A549 (cell line): Measurements from ENCODE around the gene PRRX2.

Experiments
- CBX2 ChIP-seq: fragments of 200-600 bp; sonication (generic); IDR thresholded peaks from 2 replicates; pipeline ENCODE4 v1.6.1; 2016; ENCODE audit warnings: low read depth, mild to moderate bottlenecking, borderline replicate concordance
- CEBPB ChIP-seq, 2 experiments: fragments of >200 bp in 1 of 2; sonication (Bioruptor Twin) in 1 of 2; formaldehyde crosslinking in 1 of 2; IDR thresholded peaks; 2 replicates each; pipeline ENCODE4 v1.6.1; 2012 to 2016
- EP300 ChIP-seq, 2 experiments: fragments of >200 bp; sonication (Bioruptor Twin); formaldehyde crosslinking; IDR thresholded peaks; 2 replicates in 1 of 2; 3 replicates in 1 of 2; pipeline ENCODE4 v1.6.1; 2016 to 2017
- HOXA7 ChIP-seq: fragments of 250-450 bp; sonication (Bioruptor Pico); IDR thresholded peaks from 2 replicates; pipeline ENCODE4 v1.5.0; 2020; ENCODE audit warnings: mild to moderate bottlenecking, moderate library complexity
- NFE2L2 ChIP-seq: fragments of 150-350 bp; conservative IDR thresholded peaks from 2 replicates; pipeline ENCODE4 v1.6.1; 2014; ENCODE audit warnings: low read length
- POLR2A ChIP-seq: IDR thresholded peaks from 2 replicates; pipeline ENCODE4 v1.6.1; 2012; ENCODE audit warnings: mild to moderate bottlenecking, low read length
- RAD21 ChIP-seq, 2 experiments: fragments of >200 bp in 1 of 2; sonication (Bioruptor Twin) in 1 of 2; formaldehyde crosslinking in 1 of 2; IDR thresholded peaks in 1 of 2; conservative IDR thresholded peaks in 1 of 2; 2 replicates in 1 of 2; 3 replicates in 1 of 2; pipeline ENCODE4 v1.6.1; 2012 to 2018; ENCODE audit warnings: inconsistent platforms in 1 of 2
- RARB ChIP-seq: fragments of 250-450 bp; sonication (Bioruptor Pico); IDR thresholded peaks from 2 replicates; pipeline ENCODE4 v1.8.0; 2021; ENCODE audit warnings: mild to moderate bottlenecking, moderate library complexity
- RCOR1 ChIP-seq: fragments of 150-350 bp; IDR thresholded peaks from 2 replicates; pipeline ENCODE4 v1.6.1; 2014; ENCODE audit warnings: antibody characterized with exemption, low read length, low read depth
- RFX5 ChIP-seq: fragments of 450-650 bp; IDR thresholded peaks from 2 replicates; pipeline ENCODE4 v1.7.1; 2014; ENCODE audit warnings: antibody characterized with exemption, mild to moderate bottlenecking, moderate library complexity
- ZNF302 ChIP-seq: fragments of 250-450 bp; sonication (Bioruptor Pico); IDR thresholded peaks from 2 replicates; pipeline ENCODE4 v1.9.0; 2021; ENCODE audit warnings: inconsistent platforms, mild to moderate bottlenecking, moderate library complexity
- TF ChIP-seq, protein P1 (sequence below): fragments of >200 bp; sonication (Bioruptor Twin); formaldehyde crosslinking; IDR thresholded peaks from 3 replicates; pipeline ENCODE4 v1.5.1; 2016
- TF ChIP-seq, protein P2 (sequence below): fragments of 150-350 bp; IDR thresholded peaks from 2 replicates; pipeline ENCODE4 v1.6.1; 2014; ENCODE audit warnings: low read depth, mild to moderate bottlenecking, low read length
- TF ChIP-seq, protein P3 (sequence below): IDR thresholded peaks from 2 replicates; pipeline ENCODE4 v1.6.1; 2012

DNA sequence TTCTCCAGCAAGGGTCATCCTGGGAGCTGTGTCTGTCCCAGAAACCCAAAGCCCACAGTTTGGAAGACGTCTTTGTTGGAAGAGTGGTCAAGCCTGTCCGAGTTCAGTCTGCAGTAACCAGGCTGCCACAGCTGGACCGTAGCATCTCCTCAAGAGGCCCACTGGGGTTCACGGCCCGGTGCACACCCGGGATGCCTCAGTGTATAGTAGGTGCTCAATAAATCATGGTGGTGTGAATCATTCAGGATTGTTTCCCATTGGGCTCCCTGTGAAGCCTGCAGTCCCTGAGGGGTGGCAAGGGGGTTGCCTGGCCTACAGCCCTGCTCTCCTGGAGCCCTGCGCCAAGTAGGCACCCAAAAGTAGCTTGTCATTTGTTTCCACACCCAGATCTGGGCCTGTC is 10.3 kb upstream of the PRRX2 start:
- TF ChIP-seq, protein P1, sequence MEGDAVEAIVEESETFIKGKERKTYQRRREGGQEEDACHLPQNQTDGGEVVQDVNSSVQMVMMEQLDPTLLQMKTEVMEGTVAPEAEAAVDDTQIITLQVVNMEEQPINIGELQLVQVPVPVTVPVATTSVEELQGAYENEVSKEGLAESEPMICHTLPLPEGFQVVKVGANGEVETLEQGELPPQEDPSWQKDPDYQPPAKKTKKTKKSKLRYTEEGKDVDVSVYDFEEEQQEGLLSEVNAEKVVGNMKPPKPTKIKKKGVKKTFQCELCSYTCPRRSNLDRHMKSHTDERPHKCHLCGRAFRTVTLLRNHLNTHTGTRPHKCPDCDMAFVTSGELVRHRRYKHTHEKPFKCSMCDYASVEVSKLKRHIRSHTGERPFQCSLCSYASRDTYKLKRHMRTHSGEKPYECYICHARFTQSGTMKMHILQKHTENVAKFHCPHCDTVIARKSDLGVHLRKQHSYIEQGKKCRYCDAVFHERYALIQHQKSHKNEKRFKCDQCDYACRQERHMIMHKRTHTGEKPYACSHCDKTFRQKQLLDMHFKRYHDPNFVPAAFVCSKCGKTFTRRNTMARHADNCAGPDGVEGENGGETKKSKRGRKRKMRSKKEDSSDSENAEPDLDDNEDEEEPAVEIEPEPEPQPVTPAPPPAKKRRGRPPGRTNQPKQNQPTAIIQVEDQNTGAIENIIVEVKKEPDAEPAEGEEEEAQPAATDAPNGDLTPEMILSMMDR, result no peak
- TF ChIP-seq NFE2L2 (no peak), POLR2A (no peak), RAD21 (conservative IDR thresholded peaks at IDR 0.05 in 1 of 2, IDR thresholded peaks at IDR 0.05 in 1 of 2) (no peak), HOXA7 (no peak), CEBPB (IDR thresholded peaks at IDR 0.05) (no peak), RFX5 (no peak), EP300 (IDR thresholded peaks at IDR 0.05) (no peak), RCOR1 (no peak), CBX2 (no peak), ZNF302 (no peak), RARB (no peak)
- TF ChIP-seq, protein P2, sequence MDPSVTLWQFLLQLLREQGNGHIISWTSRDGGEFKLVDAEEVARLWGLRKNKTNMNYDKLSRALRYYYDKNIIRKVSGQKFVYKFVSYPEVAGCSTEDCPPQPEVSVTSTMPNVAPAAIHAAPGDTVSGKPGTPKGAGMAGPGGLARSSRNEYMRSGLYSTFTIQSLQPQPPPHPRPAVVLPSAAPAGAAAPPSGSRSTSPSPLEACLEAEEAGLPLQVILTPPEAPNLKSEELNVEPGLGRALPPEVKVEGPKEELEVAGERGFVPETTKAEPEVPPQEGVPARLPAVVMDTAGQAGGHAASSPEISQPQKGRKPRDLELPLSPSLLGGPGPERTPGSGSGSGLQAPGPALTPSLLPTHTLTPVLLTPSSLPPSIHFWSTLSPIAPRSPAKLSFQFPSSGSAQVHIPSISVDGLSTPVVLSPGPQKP, result no peak
- TF ChIP-seq, protein P3, sequence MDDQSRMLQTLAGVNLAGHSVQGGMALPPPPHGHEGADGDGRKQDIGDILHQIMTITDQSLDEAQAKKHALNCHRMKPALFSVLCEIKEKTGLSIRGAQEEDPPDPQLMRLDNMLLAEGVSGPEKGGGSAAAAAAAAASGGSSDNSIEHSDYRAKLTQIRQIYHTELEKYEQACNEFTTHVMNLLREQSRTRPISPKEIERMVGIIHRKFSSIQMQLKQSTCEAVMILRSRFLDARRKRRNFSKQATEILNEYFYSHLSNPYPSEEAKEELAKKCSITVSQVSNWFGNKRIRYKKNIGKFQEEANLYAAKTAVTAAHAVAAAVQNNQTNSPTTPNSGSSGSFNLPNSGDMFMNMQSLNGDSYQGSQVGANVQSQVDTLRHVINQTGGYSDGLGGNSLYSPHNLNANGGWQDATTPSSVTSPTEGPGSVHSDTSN, result no peak
